Peyer's patch (tissue), 4 donors: ENCODE measurements around the gene SCFD2.

Experiments used
- POLR2A ChIP-seq, 2 donors: fragments of 450-650 bp; IDR thresholded peaks; one replicate each; pipeline ENCODE4 v1.5.1; 2017; ENCODE audit warnings: antibody characterized with exemption in 2 of 2, mild to moderate bottlenecking in 2 of 2, moderate library complexity in 2 of 2
- TF ChIP-seq, protein P1 (sequence below), 6 experiments: fragments of 450-650 bp in 4 of 6; fragments of 200-600 bp in 2 of 6; sonication (generic) in 1 of 6; IDR thresholded peaks; one replicate each; pipeline ENCODE4 v1.5.1; 2017 to 2019; ENCODE audit warnings: antibody characterized with exemption in 6 of 6, mild to moderate bottlenecking in 3 of 6, moderate library complexity in 1 of 6

- TF ChIP-seq, protein P1, sequence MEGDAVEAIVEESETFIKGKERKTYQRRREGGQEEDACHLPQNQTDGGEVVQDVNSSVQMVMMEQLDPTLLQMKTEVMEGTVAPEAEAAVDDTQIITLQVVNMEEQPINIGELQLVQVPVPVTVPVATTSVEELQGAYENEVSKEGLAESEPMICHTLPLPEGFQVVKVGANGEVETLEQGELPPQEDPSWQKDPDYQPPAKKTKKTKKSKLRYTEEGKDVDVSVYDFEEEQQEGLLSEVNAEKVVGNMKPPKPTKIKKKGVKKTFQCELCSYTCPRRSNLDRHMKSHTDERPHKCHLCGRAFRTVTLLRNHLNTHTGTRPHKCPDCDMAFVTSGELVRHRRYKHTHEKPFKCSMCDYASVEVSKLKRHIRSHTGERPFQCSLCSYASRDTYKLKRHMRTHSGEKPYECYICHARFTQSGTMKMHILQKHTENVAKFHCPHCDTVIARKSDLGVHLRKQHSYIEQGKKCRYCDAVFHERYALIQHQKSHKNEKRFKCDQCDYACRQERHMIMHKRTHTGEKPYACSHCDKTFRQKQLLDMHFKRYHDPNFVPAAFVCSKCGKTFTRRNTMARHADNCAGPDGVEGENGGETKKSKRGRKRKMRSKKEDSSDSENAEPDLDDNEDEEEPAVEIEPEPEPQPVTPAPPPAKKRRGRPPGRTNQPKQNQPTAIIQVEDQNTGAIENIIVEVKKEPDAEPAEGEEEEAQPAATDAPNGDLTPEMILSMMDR (IDR thresholded peaks at IDR 0.05) = no peak
- TF ChIP-seq POLR2A (IDR thresholded peaks at IDR 0.05) = no peak
Measured at GRCh38 chr4:53183754-53184153, 182.1 kb downstream of the SCFD2 start.
